HS-5 (cell line): Measurements from ENCODE around the gene PPM1N.

Experiments
- DNase-seq: peaks from one replicate; pipeline ENCODE4 v3.0.0-alpha.2; 2012; ENCODE audit warnings: low read depth

Gene PPM1N

GRCh38 chr19:45529420-45529785 is 31.2 kb downstream of the PPM1N start:
- DNase-seq, result no peak

- no peak for DNase-seq
Observed at GRCh38 chr19:45531349-45531748, 33.1 kb downstream of the PPM1N start.

- DNase-seq, result no peak
Observed at GRCh38 chr19:45539459-45539858, 41.2 kb downstream of the PPM1N start.

GRCh38 chr19:45542234-45542668 is 44.0 kb downstream of the PPM1N start:
- no peak for DNase-seq

DNA sequence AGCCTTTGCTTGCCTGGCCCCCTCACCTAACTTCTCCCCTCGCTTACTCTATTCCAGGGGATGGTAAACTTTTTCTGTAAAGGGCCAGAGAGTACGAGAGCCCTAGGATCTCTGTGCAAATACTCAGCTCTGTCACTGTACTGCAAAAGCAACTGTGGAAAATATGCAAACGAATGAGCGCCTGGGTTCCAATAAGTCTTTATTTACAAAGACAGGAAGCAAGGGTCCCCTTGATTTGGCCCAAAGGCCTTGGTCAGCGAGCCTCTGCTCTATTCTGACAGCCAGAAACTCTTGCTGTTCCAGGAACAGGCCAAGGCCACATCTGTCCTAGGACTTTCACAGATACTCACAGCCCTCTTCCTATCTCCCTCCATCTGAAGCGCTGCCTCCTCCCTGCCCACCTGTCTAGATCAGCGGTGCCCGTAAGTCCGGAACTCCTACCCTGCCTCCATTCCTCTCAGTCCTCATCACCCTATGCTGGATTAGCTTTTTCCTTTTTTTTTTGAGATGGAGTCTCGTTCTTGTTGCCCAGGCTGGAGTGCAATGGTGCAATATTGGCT is 49.0 kb downstream of the PPM1N start:
- no peak for DNase-seq

DNA sequence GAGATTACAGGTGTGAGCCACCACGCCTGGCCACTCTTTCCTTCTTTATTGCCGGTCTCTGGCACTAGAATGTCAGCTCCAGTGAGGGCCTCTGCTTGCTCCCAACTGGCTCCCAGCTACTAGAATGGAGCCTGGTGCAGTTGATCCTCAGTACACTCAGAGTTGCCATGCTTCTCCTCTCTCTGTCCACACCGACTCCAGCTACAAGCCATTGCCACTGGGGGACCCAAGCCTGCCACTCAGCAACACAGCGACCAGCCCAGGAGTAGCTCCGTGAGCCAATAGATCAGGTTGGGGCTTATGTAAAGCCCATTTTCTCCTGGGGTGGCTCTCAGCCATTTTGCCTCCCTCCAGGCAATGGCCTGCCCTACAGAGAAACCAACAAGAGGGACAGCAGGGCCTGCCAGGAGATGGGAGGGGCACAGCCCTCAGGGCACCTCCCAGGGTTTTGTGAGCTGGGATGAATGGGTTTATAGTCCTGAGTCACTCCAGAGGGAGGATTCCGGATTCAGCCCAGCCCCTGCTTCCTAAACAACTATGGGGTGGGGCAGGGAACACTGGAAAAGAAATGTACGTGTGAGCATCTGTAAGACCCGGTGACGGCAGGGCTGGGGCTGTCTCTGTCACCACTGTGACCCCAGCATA is 49.8 kb downstream of the PPM1N start:
- DNase-seq, result peak; percentile 42
